ENCODE data around the gene PARP1. TPM values are rescaled to one million over a fixed set of nuclear protein-coding genes. Genes with fewer than 3 reads are reported as not detected.

The PARP1 gene
- polyA plus RNA-seq, 1 experiment: 111 TPM

DNA sequence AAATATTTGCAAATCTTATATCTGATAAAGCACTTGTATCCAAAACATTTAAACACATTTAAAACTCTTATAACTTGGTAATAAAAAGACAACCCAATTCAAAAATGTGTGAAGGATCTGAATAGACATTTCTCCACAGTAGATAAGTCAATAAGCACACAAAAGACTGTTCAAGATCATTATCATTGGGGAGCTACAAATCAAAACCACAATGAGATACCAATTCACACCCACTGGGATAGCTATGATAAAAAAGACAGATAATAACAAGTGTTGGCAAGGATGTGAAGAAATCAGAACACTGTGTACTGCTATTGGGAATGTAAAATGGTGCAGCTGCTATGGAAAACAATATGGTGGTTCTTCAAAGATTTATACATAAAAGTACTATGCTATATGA is 93.8 kb downstream of the PARP1 start:
- CTCF ChIA-PET: interaction anchor here (1.4 kb wide), 1 partner anchor 19 kb away, joined by 10 read pairs; no protein-coding TSS in a partner anchor
- Histone ChIP-seq H3K9me3 (ENCODE audit: control insufficient read depth, insufficient read depth, low read length) (no peaks in the 10 kb centered on the region), H3K27me3 (ENCODE audit: control insufficient read depth, insufficient read depth, low read length) (peaks cover 2% of the 10 kb centered on the region), H3K4me3 (ENCODE audit: low read depth, low read length) (no peak overlapping the region), H3K27ac (ENCODE audit: low read depth, low read length) (no peak overlapping the region)
- no peak for DNase-seq (ENCODE audit: low read depth, low spot score)
- POLR2A ChIA-PET: no interaction called here
- no peak for TF ChIP-seq CTCF (IDR thresholded peaks at IDR 0.05; ENCODE audit: low read depth, low read length)

- Histone ChIP-seq H3K27ac (ENCODE audit: low read depth, low read length) (no peak overlapping the region), H3K9me3 (ENCODE audit: control insufficient read depth, insufficient read depth, low read length) (no peaks in the 10 kb centered on the region; the same call in 1 of the 2 replicates), H3K27me3 (ENCODE audit: control insufficient read depth, insufficient read depth, low read length) (peaks cover 2% of the 10 kb centered on the region), H3K4me3 (ENCODE audit: low read depth, low read length) (no peak overlapping the region)
- POLR2A ChIA-PET: no interaction called here
- no peak for DNase-seq (ENCODE audit: low read depth, low spot score)
- CTCF ChIA-PET: no interaction called here
- no peak for TF ChIP-seq CTCF (IDR thresholded peaks at IDR 0.05; ENCODE audit: low read depth, low read length)
Observed at GRCh38 chr1:226312065-226312464, 95.8 kb downstream of the PARP1 start.

GRCh38 chr1:226311376-226311775 is 96.5 kb downstream of the PARP1 start:
- POLR2A ChIA-PET: no interaction called here
- TF ChIP-seq CTCF (IDR thresholded peaks at IDR 0.05; ENCODE audit: low read depth, low read length): no peak
- H3K27me3 ChIP-seq (ENCODE audit: control insufficient read depth, insufficient read depth, low read length): peaks cover 2% of the 10 kb centered on the region
- no peak overlapping the region for H3K4me3 ChIP-seq (ENCODE audit: low read depth, low read length)
- H3K27ac ChIP-seq (ENCODE audit: low read depth, low read length): no peak overlapping the region
- CTCF ChIA-PET: interaction anchor here (0.6 to 2.7 kb wide), 2 partner anchors 17 to 96 kb away, joined by 4 to 17 read pairs; partner anchors contain the start of gene PARP1
- DNase-seq (ENCODE audit: low read depth, low spot score): no peak
- H3K9me3 ChIP-seq (ENCODE audit: control insufficient read depth, insufficient read depth, low read length): no peaks in the 10 kb centered on the region; the same call in 1 of the 2 replicates

Other genes starting within 250 kb of the PARP1 start
- 49.6 and 63.0 TPM in 2 replicates for gene ACBD3, start 221.4 kb downstream of the PARP1 start, polyA plus RNA-seq (2011; rRNA removed)
- 0.12 and 0.21 TPM in 2 replicates for gene MIXL1, start 184.4 kb downstream of the PARP1 start, polyA plus RNA-seq (2011; rRNA removed)
- 1.5 and 2.2 TPM in 2 replicates for gene LIN9, start 98.9 kb downstream of the PARP1 start, polyA plus RNA-seq (2011; rRNA removed)
- gene STUM, start 140.7 kb upstream of the PARP1 start, polyA plus RNA-seq (2011; rRNA removed): not detected in 2 replicates